NOMO-1 (cell line): Measurements from ENCODE around the gene MYH9.
A peak's percentile ranks its signal among the peaks of the same experiment; 100 is the strongest.
"Not testable (repeated sequence)": the region's sequence is repeated elsewhere in the genome, so short reads cannot be mapped to it uniquely, and the experiment has no call there.

Source experiments
- DNase-seq, 2 experiments: peaks; one replicate each; lab custom pipeline; 2025; ENCODE audit not compliant: unreplicated experiment in 2 of 2; lab: John Stamatoyannopoulos, UW

The MYH9 gene

DNA sequence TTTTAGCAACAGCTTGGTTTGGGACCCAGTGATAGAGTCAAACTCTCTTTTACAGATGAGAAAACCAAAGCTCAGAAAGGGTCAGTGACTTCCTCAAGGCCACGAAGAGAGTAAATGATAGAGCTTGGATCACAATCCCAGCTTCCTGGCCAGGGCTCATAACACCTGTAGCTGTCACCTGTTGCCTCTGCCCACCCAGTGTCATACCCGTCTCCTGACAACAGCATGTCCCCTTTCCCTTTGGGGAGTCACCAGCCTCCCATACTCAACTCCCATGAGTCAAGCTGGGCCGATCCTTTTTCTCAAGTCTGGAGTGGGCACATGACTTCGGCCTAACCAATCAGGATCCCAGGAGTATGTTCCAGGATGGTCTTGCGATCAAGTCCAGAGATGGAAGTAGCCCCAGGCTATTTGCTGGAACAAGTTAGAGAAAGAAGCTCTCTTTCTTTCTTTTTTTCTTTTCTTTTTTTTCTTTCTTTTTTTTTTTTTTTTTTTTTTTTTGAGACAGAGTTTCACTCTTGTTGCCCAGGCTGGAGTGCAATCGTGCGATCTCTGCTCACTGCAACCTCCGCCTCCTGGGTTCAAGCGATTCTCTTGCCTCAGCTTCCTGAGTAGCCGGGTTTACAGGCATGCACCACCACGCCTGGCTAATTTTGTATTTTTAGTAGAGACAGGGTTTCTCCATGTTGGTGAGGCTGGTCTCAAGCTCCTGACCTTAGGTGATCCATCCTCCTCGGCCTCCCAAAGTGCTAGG, 27.8 kb upstream of the MYH9 start:
- DNase-seq, result no peak

DNA sequence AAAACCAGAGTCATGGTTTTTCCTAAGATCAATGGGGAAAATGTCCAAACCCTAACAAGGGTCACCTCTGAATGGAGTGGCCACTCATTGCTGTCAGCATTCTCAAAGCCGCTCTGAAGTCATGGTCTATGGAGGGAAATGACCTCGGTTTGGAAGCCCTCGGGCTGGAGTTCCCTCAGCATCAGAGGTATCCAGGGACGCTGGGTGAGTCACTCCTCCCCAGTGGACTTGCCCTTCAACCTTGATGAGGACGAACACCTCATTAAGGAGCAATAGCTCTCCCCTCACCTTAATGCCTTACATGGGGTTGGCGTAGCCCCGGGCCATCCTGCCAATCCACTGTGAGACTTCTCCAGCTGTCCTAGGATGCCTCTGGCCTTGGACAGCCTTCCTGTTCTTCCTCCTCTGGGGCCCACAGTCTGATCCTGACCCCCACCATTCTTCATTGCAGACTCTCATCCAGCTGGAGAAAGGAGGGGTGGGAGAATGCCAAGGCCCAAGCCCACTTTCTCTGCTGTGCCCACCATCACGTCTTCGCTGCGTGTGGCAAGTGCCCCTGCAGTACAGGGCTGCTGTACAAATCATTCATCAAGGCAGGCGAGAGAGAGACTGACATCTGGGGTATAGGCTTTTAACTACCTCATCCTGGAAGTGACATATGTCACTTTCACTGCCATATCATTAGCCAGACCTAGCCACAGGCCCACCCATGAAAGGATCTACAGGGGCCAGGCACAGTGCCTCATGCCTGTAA, 25.4 kb upstream of the MYH9 start:
- no peak for DNase-seq

DNA sequence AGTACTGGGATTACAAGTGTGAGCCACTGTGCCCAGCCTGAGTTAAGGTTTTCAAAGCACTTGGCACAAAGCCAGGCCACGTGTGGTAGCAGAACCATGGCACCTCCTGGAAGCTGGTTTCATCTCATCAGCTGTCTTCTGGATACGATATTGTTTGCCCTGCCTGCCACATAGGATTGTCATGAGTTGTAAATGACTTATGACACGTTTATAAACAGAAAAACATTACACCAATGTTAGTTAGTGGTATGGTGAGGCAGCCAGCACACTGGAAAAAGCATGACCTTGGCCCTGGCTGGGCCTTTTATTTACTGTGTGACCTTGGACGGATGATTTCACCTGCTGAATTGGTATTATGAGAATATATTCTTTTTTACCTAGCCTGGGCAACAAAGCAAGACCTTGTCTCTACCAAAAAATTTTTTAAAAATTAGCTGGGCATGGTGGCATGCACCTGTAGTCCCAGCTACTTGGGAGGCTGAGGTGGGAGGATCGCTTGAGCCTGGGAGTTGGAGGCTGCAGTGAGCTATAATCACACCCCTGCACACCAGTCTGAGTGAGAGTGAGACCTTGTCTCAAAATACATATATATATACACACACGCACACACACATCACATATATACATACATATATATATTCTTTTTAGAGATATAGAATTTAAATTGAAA, 24.0 kb upstream of the MYH9 start:
- DNase-seq, result no peak

DNA sequence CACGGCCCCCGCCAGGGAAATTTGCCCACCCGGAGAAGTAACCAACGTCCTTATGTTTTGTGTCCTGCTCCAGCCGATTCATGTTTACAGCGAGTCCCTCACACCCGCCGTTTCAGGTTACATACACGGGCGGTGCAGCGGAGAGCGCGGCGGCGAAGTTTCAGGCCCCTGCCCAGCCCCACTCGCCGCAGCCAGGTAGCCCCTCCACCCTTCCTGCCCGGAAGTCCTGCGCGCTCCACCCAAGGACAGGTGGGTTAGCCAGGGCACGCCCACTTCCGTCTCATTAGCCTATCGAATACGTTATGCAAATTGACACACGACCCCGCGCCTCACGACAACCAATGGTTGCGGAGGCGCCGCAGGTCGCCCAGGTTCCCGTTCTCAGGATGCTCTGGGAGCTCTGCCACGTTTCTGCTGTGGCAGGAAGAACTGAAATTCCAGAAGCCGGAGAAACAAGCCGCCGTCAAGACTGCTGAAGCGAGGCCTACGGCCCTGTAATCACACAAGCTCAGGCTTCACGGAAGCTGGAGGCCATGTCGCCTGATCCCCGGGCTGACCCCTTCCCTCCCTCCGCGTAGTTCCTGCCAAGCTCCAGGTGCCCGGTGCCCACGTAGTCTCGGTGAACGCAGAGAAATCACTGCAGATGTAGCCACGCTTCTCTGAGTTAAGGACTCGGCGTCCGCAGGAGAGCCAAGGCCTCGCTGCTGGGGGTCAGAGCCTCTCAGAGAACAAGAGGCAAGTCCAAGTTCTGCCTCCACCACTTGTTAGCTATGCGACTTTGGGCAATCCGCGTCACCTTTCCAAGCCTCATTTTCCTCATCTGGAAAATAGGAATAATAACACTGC, 22.4 kb upstream of the MYH9 start:
- DNase-seq, result no peak

DNA sequence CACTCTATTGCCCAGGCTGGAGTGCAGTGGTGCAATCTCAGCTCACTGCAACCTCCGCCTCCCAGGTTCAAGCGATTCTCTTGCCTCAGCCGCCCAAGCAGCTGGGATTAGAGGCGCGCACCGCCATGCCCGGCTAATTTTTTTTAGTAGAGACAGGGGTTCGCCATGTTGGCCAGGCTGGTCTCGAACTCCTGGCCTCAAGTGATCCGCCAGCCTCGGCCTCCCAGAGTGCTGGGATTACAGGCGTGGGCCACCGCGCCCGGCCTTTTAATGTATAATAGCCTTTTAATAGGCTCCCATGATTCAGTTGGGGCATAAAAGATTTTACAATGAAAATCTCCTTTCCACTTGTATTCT, 21.8 kb upstream of the MYH9 start:
- not testable (repeated sequence) for DNase-seq

DNA sequence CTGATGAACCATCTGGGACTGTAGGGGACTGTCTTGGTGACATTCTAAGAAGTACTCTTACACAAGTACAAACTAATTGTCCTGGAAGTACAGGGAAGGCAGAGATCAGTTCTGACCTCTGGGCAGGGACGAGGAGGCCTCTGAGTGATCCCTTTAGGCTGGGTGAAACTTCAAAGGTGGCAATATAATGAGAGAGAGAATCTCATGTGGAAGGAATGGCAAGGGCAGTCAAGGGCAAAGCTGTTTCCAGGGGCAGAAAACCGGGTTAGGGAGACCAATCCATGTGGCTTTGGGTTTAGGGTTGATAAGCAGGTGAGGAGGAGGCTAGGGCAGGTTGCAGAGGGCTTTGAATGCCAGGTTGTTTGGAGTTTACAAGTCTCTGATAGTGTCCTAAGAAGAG, 21.3 kb upstream of the MYH9 start:
- no peak for DNase-seq

DNA sequence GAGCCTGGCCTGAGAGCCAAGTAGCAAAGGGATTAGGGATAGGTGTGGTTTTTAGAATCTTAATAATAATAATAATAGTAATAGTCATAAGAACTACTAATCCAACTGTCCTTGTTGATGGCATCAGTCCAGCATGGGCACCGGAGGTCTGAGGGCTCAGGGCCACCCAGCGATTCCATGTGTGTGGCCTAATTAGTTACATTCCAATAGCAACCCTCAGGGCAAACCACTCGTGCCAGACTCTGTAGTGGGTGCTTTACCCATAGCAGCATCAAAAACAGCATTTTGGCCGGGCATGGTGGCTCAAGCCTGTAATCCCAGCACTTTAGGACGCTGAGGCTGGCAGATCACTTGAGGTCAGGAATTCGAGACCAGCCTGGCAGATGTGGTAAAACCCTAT, 19.0 kb upstream of the MYH9 start:
- no peak for DNase-seq

DNA sequence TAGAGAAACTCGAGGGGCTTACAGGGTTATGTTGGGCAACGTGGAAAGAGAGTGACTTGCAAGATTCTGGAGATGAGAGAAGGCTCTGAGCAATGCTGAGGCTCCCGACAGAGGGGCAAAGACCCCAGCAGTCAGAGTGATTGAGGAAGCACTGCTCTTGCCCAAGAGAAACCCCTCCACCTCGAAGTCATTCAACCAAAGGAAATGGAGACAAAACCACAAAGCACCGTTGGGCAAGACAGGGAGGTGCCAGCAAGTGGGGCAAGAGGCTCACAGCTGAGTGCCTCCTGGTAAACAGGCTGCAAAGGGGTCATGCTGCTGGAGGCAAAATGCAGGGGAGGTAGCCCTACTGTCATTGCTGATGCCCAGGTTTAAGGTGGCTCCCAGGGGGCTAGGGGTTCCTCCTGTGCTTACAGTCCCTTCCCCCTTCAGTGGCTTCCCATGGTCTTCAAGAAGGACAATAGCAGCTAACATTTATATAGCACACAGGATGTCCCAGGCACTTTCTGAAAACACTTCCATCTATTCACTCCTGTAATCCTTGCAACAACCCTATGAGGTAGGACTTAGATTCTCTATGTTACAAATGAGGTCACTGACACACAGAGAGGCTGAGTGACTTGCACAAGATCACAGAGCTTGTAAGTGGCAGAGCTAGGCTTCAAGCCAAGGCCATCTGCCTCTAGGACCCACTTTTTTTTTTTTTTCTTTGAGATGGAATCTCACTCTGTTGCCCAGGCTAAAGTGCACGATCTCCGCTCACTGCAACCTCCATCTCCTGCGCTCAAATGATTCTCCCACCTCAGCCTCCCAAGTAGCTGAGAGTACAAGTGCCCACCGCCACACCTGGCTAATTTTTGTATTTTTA, 18.1 kb upstream of the MYH9 start:
- peak; percentile 95 to 100 for DNase-seq

DNA sequence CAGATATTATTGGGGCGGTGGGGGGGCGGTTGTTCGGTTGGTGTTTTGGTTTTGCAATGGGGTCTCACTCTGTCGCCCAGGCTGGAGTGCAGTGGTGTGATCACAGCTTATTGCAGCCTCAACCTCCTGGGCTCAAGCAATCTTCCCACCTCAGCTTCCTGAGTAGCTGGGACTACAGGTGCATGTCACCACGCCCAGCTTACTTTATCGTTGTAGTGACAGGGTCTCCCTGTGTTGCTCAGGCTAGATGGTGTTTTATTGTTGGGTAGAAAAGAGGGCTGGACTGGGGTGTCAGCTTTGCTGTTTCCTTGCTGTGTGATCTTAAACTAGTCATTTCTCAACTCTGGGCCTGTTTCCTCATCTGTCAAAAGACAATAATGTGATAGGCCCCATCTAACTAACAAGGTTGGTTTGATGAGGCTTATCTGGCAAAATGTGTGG, 17.5 kb upstream of the MYH9 start:
- peak in 1 of 2 experiments; percentile 100 for DNase-seq

DNA sequence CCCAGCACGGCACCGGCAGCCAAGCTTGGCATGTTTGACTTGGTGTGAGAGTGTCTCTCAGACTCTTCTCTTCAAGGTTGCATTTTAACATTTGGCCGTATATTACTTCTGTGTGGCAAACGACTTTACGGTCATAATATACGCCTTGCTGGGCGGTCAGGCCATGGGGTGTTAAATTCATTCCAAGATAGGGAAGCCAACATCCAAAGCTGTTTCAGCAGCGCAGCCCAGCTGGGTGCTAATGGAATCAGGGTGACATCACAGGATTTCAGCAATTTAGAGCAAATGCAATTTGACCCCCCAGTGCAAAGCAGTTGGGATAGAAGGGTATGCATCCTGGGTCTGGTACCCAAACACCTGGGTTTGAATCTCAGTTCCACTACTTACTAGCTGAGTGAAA, 16.7 kb upstream of the MYH9 start:
- no peak for DNase-seq

DNA sequence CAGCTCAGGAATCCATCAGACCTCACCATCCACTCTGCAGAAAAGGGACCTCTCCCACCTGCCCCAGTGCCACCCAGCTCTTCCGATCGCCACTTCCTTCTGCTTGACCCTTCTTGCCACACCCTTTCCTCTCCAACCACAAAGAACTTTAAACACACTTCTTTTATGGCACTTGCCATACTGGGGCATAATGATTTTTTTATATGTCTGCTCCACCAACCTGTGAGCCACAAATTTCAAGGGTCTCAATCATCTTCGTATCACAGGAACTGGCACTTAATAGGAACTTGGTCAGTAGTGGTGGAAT, 11.7 kb upstream of the MYH9 start:
- DNase-seq, result peak; percentile 60 to 77

DNA sequence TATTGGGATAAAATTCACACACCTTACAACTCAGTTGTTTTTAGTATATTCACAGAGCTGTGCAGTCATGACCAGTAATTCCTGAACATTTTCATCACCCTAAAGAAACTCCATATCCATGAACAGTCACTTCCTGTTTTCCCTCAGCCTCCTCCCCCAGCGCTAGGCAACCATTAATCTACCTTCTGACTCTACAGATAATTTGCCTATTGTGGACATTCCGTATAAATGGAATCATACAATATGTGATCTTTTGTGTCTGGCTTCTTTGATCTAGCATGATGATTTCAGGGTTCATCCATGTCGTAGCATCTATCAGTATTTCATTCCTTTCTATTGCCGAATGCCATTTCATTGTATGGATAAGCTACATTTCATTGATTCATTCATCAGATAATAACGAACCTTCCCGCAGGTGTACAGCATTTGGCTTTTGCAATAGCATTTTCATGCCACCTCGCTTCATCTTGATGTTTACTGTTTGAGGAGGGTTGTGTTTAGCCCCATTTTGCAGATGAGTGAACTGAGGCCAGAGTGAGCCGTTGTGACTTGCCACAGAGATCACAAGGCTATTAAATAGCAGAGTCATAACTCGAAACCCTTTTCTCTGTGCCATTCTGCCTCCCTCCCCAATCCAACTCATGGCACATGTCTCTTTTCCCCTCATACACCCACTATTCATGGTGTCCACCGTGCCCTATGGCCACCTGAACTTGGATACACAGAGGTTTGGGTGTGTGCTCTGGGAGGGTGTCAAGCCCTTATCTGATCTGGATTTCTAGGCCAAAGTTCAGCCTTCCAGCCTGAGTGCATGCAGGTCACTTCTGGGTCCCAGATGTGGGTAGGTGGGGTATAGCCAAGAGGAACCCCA, 11.1 kb upstream of the MYH9 start:
- DNase-seq, result no peak

DNA sequence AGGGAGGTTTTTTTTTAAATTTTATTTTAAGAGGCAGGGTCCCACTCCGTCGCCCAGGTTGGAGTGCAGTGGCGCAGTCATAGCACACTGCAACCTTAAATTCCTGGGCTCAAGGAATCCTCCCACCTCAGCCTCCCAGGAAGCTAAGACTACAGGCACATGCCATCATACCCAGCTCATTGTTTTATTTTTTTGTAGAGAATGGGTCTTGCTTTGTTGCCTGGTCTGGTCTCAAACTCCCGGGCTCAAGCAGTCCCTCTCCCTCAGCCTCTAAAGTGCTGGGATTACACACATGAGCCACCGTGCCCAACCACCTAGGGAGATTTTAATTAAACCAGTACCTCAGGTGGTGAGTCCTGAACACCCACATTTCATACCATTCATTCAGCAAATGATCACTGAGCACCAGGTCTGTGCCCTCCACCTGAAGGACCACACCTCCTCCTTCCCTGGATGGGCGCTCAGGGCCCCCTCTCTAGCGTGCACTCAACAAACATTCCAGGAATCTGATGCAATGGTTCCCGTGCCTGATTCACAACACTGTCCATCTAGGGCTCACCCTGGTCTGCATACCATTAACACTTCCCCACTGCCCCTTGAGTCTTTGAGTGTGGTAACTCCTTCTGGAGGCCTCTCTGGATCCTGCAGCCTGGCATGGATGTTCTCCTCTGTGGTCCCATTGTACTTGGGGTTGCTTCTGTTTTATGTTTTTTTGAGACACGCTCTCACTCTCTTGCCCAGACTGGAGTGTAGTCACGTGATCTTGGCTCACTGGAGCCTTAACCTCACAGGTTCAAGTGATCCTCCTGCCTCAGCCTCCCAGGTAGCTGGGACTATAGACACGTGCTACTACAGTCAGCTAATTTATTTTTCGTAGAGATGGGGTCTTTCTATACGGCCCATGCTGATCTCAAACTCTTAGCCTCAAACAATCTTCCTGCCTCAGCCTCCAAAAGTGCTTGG, 9.6 kb upstream of the MYH9 start:
- no peak for DNase-seq

DNA sequence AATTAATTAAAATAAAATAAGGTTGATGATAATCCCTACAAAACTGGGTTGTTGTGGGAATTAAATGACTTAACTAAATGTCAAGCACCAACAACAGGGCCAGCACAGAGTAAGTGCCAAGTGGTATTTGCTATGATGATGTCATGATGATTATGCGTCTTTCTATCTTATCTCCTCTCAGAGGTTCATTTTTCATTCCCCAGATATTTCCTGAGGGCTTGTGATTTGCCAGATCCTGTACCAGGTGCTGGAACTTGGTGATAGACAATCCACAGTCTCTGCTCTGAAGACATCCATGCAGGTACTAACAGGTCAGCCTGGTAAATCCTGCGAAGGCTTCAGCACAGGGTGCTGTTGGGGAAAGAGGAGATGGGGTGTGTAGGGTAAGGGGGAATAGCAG, 8.1 kb upstream of the MYH9 start:
- DNase-seq, result no peak

DNA sequence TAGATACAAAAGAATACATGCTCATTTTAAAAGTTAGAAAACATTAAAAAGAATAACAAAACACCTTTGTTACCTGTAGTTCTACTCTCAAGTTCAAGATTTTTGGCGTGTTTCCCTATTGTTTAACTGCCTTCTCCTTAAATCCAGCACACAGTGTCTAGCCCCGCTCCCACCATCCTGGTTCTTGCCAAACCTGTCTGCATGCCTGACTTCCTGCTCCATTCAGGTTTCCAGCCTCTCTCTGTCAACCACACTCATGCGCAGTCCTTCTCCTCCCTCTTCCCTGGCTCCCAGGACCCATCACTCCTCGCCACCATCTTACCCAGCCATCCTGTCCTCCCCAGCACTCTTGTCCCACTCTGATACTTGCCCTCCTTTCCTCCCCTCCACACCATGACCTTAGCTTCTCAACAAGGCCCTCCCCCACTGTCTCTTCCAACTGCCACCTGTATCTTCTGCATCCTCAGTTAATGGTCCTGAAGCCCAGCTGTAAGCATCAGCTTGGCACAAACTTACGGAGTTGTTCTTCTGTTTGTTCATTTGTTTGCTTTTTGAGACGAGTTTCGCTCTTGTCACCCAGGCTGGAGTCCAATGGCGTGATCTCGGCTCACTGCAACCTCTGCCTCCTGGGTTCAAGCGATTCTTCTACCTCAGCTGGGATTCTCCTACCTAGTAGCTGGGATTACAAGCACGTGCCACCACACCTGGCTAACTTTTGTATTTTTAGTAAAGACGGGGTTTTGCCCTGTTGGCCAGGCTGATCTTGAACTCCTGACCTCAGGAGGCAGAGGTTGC, 7.5 kb upstream of the MYH9 start:
- DNase-seq, result no peak

DNA sequence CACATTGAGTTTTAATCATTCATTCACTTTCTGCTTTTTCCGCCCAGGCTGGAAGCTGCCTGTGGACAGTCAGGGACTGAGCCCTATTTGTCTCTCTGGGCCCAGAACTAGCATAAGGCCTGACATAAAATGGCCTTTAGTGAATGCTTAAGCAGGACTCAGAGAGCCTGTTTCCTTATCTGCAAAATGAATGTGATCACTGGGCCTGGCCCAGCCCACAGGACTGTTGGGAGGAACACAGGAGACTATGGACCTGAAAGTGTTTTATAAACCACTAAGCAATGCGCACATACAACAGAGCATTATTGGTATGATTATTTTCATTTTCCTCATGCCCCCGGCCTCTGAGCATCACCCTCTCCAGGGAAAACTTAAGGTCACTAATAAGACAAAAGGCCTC, 3.9 kb upstream of the MYH9 start:
- DNase-seq, result no peak

DNA sequence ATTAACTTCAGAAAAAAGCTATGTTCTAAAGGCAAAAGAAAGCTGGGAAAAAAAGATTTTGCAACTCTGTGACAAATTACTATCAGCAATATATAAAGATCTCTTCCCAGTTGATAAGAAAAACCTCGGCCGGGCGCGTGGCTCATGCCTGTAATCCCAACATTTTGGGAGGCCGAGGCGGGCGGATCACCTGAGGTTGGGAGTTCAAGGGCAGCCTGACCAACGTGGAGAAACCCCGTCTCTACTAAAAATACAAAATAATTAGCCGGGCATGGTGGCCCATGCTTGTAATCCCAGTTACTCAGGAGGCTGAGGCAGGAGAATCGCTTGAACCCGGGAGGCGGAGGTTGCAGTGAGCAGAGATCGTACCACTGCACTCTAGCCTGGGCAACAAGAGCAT, 1.4 kb upstream of the MYH9 start:
- not testable (repeated sequence) for DNase-seq

DNA sequence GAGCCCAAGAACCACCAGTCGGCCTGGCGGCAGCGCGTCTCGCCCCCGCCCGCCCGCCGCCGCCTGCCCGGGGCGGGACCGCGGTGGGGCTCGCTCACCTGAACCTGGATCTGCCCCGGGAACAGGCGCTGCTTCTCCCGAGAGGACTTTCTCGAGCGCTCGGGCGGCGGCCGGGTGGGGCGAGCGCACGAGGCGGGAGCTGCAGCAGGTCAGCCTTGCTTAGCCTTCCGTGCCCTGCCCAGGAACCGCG, 133 bp downstream of the MYH9 start:
- no peak for DNase-seq
